GM13976 (cell line): ENCODE data around the gene NXPH1.
A peak's percentile ranks its signal among the peaks of the same experiment; 100 is the strongest.
"Not testable (repeated sequence)": the region's sequence is repeated elsewhere in the genome, so short reads cannot be mapped to it uniquely, and the experiment has no call there.

Source experiments
- DNase-seq: peaks from one replicate; pipeline ENCODE4 v3.0.0; 2012; ENCODE audit warnings: low spot score
- CTCF ChIP-seq: IDR thresholded peaks from 2 replicates; pipeline ENCODE4 v1.5.1; 2012; ENCODE audit warnings: borderline replicate concordance, mild to moderate bottlenecking; ENCODE audit not compliant: insufficient read depth; ENCODE audit errors: extremely low read depth, missing control alignments, control extremely low read depth
- in situ Hi-C: fragments of 300-500 bp; cut with MboI; formaldehyde crosslinking; loops from one replicate; pipeline ENCODE4 v1.12.0; 2022; ENCODE audit warnings: low sequenced_read_pairs, mixed read lengths, inconsistent platforms; ENCODE audit not compliant: unreplicated experiment

The NXPH1 gene

GRCh38 chr7:8724080-8724718, 290.8 kb downstream of the NXPH1 start:
- DNase-seq, result peak; percentile 59
- peak; percentile 80 for TF ChIP-seq CTCF
- in situ Hi-C loops, result loop anchor here (25.0 kb wide), 1 partner anchor 287 kb away; the partner anchor contains the start of gene NXPH1

- DNase-seq, in situ Hi-C loops: not testable (repeated sequence)
These were observed 298.3 kb downstream of the NXPH1 start for GRCh38 chr7:8731756-8732155.

- in situ Hi-C loops, result no loop called here
- no peak for DNase-seq
- TF ChIP-seq CTCF, result no peak
These were observed 306.4 kb downstream of the NXPH1 start for GRCh38 chr7:8739837-8740236.

GRCh38 chr7:8742837-8743236, 309.4 kb downstream of the NXPH1 start:
- in situ Hi-C loops, result no loop called here
- DNase-seq, result no peak
- no peak for TF ChIP-seq CTCF

GRCh38 chr7:8747338-8747737, 313.9 kb downstream of the NXPH1 start:
- TF ChIP-seq CTCF, result no peak
- DNase-seq, result no peak
- in situ Hi-C loops, result no loop called here

- no peak for TF ChIP-seq CTCF
- no peak for DNase-seq
- in situ Hi-C loops, result no loop called here
These were observed 318.3 kb downstream of the NXPH1 start for GRCh38 chr7:8751557-8752231.

GRCh38 chr7:8753355-8753754, 319.9 kb downstream of the NXPH1 start:
- in situ Hi-C loops, result no loop called here
- TF ChIP-seq CTCF, result no peak
- DNase-seq, result no peak
